Non-pigmented ciliary epithelial cell (primary cell): ENCODE data around the gene ACIN1.
A peak's percentile ranks its signal among the peaks of the same experiment; 100 is the strongest.

Experiments
- DNase-seq: peaks from one replicate; pipeline ENCODE4 v3.0.0-alpha.2; 2010; ENCODE audit warnings: low read depth

ACIN1 gene

DNA sequence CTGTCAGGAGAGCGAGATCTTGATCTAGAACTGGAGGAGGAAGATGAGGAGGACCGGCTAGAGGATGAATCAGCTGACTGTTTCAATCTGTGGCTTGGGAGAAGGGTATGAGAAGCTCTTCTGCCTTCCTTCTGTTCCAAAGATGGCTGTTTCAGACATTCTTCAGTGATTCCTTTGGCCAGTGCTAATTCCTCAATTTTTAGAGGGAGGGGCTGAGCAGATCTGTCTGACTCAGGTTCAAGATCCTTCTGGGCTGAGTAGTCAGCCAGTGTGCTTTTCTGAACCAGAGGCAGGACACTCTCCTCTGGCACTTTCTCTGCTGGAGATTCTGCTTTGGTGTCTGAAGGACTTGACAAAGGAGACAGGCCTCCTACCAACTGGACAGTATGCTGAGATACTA, 15.2 kb downstream of the ACIN1 start:
- no peak for DNase-seq

DNA sequence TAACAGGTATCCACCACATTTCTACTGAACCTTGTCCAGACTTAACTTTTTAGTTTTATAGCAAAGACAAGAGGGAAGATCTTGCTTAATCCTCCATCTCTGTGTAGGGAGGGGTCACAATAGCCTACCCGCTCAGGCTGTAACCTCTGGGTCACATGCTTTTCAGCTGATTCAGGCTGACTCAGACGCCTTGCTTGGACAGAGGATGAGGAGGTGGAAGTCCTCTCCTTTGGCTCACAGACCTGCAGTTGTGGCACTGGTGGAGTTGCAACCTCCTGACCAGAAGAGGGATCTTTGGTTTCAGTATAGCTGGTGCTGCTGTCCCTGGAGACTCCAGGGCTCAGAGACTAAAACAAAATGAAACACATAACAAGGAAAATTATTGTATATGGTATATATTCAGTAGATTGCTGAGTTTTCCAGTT, 16.2 kb downstream of the ACIN1 start:
- DNase-seq = peak; percentile 87

DNA sequence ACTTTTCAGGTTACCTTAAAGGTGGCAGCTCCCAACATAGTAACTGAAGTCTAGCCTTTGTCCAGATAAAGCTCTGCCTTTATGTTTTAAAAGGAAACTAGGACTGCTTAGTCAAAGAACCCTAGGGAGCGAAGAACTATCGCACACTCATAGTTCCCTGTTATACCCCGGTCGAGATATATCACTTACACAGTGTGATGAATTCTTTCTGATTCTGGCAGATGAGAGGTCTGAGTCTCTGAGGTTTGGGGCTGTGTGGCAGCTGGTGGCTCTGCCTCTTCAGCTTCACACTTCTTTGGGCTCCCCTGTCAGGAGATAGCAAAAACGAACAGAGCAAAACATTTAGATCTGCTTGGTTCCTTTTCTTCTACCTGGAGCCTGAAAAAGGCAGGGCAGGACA, 17.0 kb downstream of the ACIN1 start:
- no peak for DNase-seq

DNA sequence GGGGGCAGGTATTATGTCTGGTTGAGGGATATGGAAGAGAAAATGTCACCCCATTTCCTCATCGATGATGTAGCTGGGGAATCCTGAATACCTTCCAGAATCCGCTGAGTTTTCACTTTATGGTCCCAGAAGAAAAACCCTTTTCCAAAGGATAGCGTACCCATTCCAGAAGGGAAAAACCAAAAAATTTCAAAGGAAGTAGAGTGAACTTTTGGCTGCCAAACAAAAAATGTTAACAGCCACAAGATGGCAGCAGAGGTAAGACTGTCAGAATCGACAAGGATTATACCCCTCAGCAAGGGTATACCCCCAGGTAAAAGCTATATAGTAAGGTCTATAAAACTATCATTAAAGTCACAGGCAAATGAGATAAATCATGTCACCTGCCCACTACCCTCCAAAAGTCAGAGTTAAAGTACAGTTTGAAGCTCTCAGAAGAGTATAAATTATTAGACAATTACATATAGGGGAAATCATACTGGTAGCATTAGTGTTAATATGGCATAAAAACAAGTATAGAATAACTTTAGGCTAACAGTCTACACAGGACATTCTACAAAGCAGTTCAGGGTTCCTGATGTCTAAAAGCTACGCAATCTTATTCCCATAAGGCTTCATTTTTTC, 18.0 kb downstream of the ACIN1 start:
- no peak for DNase-seq

DNA sequence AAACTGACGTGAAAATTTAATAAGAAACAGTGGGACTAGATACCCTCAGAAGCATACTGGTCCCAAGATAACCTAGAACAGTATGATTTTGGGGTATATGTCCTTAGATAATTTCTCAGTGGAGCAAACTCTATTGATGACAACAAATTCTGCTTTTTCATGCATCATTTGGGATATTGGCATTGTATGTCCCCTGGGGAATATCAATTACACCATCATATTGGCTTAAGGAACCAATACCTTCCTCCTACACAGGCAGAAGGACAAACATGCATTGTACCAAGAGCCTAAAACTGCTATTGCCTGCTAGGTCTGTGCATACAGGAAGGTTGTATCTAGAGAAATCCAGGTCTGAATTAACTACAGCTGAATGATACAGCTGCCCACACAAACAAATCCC, 20.0 kb downstream of the ACIN1 start:
- DNase-seq = no peak

DNA sequence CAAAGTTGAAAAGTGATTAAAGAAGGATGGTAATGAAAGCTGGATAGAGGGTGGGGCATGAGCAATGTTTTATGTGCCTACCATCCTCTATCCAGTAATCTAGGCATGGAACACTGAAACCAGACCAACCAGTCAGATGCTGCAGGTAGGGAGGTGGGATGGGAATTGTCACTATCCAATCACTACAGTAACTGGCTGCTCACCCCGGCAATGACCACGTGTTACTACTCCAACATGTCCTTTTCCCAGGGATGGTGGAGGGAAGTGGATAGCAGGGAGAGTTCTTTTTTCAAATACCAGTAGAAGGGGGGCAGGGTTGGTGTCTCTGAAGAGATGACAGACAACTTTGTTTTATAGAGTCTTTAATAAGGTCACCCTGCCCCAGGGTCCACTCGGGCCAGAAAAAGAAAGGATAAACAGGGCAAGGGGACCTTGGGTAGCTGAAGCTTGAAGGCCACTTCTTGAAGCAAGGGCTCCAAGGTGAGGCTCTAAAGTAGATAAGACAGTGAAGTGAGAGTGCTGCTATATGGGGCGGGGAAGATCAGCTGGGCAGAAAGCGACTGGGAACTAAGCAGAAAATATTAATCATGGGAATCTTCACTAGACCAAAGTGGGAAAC, 22.9 kb downstream of the ACIN1 start:
- no peak for DNase-seq

DNA sequence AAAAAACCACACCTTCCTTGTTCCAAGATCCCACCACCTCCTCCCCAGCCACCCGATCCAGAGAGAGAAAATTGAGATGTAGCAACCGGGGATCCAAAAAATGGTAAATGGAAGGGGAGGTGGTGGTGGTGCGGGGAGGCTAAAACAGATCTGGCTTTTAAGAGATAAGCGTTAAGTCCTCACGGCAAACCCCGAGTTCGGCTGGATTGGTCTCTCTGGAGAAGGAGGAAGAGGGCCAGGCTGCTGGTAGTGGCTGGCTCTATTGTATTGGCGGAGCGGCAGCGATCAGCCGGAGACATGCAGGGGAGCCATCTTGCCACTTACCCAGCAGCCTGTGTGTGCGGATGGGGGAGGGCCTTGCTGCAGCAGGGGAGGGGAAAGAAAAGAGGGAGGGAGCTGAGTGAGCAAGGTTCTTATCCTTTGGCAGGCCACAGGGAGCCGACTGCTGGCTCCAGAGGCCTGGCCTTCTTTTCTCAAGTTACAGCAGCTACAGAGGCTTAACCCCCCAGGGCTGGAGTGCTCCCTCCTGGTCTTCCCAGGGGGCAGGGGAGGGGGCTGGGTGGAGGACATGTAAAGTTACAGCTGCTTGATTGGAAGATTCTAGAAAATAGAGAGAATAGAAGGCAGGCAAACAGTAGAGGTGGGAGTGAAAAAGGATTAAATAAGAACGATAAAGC, 23.6 kb downstream of the ACIN1 start:
- peak; percentile 86 for DNase-seq

DNA sequence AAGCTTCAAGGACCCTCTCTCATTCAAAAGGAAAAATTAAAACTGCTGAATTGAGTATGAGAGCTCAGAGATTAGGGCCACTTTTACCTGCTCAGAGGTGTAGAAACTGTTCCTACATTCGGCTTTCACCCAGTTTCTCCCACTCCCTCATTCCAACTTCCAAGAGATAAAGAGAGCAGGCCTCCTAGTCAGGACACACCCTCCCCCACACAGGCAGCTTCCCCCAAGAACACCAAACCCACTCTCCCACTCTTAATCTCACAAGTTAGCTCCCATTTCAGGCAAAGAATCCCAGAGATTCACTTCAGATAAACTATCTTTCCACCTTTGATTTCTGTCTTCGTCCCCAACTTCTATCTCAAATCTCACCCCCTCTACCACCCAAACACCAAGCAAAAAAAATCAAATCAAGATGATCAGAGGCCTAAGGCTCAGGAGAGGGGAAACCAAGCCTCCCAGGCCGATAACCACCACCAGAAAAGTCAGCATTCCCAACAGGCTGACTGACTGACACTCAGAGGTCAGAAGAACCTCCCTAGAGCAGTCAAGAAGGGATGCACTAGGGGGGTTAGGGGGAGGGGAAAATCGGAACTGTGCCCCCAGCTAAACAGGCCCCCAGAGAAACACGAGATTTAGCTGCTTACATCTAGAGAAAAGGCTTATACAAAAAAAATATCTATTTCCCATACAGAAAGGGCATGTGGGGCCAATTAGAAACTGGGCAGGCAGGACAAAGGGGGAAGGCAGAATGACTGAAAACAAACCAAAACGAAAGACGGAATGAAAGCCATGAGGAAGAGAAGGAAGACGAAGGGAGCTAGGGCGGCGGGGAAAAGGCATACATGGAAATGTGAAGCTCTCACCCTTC, 24.4 kb downstream of the ACIN1 start:
- no peak for DNase-seq

DNA sequence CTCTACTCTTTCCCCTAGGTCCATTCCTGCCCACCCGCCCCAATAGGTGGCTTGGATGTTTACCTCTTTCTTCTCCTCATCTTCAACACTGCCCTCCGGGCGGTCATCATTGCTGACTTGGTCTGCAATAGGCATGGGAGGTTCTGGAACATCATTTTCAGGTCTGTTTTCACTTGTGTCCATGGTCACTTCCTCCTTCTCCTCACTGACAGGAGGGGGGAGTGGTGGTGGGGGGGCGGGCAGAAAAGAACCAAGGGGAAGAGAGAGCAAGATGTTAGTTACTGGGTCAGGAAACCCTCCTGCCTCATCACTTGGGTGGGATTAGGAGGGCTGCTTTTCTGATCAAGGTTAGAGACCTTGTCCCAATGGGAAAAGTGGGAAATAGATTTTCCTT, 25.5 kb downstream of the ACIN1 start:
- DNase-seq = no peak

DNA sequence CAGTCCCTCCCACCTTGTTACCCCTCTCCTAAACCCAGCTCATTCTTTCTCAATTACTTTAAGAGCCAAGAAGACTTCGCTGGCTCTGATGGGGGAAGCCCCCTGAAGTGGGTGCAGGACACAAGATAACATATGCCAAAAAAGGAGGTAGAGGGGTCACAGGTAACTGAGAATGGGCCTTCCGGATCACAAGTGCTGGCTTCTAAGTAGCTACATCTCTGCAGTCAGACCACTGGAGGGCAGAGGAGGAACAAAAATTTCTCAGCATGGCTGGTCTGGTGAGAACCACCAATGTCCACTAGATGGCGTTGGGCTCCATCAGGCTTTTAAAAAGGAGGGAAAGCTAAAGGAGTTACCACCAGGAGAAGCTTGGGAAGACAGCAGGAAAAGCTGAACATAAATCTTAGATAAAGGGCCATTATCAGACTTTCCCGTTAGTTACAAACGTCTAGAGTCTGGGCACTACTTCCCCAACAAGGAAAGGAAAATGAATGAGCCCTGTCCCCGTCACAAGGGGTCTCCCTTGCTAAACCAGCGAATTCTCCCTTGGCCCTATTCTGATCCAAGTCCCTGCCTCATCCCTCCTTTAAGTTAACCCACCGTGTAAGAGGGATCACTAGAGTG, 26.0 kb downstream of the ACIN1 start:
- peak; percentile 81 for DNase-seq

DNA sequence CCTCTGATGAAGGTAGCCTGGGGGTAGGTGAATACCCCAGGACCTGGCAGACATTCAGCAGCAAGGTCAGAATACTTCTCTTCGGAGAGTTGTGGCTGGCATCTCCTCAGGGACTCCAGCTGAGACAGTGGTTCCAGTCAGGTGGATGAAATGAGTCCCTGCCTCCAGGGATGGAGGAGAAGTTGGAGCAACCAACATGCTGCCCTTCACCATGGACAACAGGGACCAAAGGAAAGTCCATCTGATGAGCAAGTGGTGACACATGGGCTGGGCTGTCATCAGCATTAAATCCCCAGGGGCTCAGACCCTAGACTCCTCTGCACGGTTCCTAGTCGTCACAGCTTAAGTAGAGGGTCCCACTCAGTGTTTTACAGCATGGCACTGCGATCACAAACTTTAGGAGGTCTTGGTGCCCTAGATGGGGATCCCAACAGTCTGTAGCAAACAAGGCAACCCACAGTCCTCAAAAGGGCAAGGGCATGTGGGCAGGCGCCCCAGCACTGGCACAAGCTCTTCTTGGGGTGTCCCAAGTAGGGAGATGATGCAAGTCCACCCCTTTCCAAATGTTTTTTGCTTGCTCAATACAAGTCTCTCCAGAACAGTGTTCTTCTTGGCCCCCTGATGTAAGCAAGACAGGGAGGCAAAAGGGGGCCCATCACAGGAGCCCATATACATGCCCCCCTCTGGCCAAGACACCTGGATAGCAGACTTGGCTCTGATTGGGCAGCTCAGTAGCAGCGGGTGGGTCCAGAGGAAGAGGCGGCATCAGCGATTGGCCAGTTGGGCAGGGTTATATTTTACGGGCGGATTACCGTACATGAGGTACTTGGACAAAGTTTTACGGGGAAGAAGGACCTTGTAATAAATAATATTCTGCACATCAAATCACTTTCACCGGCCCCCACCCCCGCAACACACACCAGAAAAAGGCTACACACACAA, 26.8 kb downstream of the ACIN1 start:
- no peak for DNase-seq

DNA sequence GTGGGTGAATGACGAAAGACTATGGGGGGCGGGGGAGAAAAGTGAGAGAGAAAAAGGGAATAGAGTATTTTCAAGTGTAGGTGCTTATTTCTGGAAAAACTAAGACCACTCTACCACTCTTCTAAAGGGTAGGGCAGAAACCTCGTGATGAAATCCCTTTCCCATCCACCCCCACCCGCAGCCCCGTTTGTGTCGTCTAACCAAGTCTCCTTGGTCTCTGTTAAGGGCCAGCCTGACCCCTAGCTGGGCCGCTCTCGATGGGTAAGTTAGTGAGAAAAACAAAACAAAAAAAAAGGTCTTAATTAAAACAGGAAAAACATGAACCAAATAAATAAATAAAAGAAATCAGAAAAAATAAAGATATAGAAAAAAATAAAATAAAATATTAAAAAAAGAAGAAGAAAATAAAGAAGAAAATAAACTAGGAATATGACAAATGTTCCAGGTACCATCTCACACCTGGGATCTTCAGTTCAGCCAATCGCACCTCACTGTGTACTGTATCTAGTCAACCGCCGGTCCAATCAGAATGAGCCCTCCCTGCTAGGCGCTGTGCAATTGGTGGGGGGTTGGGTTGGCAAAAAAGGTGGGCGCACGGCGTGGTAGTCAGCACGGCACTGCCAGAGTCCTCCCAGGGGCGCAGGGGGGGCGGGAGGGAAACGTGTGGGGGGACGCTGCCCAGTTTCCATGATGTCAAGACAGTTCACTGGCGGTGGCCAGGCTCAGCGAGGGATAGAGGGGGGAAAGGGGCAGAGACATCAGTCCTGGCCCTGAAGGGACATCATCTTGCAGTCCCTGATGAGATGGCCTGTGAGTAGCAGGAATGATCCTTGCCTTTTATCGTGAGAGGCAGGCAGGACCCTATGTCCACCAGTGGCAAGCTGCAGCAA, 27.8 kb downstream of the ACIN1 start:
- no peak for DNase-seq

DNA sequence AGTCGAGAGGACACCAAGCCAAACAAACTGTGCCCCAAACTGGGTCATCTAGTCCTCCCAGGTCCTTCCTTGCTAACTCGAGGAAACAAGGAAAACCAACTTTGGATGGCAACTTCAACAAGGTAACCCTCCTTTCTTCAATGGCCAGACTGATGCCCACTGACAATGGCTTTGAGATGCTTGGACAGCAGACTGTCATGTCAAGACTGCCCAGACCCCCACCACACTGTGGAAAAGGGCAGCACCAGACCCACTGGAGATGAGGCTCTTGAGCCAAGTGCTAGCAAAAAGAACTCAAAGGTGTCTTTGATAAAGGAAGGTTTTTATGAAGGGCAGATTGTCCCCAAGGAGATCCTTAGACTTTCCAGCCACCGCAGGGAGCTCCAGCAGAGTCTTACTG, 28.6 kb downstream of the ACIN1 start:
- DNase-seq = no peak

DNA sequence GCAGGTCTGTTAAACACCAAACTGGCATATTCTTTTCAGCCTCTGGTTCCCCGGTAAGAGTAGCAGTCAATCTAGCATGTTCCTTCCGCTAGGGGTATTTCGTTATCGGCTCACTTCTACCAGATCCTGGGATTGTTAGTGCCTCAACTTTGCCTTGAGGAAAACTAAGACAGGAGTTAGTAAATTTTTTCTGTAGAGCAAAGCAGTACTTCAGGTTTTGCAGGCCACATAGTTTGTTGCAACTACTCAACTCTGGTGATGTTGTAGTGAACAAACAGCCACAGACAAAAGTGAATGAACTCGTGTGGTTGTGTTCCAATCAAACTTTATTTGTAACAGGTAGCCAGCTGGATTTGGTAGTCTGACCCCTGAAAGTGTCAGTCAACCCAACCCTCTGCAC, 31.3 kb downstream of the ACIN1 start:
- DNase-seq = no peak

DNA sequence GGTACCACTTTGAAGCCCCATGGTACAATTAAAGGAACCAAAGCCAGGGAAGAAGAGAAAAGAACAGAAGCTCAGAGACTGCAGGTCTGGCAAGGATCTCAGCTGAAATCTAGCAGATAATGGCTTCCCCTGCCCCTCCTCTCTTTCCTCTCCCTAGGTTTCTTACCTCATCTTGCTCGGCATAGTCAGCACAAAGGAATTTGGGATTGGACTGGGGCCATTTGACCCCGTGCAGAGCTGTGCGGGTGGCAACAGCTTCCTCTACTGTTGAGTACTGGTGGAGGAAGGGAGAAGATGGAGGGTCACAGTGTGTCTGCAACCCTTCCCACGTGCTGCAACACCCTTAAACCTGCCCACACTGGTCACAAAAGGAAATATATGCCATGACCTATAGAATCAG, 32.9 kb downstream of the ACIN1 start:
- DNase-seq = peak; percentile 86

DNA sequence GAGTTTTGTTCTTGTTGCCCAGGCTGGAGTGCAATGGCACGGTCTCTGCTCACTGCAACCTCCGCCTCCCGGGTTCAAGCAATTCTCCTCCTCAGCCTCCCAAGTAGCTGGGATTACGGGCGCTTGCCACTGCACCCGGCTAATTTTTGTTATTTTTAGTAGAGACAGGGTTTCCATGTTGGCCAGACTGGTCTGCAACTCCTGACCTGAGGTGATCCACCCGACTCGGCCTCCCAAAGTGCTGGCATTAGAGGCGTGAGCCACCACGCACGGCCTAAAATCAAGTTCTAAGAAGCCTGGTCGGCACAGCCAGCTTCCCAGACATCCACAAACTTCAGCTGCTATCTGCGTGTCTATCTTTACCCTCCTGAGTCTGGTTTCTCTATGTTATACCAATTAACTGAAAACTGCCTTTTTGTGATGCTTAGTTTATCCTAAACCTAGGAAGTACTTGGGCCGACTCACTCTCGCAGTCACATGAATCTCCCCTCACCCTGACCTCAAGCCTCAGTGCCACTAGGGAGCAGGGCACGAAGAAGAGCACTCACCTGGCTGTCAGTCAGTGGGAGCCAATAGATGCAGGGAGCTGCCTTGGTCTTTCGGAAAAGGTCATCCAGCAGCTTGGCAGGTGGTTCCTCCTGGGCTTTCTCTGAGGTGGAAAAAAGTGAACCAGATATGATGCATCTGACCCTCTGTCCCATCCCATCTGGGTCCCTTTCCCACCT, 34.2 kb downstream of the ACIN1 start:
- no peak for DNase-seq

DNA sequence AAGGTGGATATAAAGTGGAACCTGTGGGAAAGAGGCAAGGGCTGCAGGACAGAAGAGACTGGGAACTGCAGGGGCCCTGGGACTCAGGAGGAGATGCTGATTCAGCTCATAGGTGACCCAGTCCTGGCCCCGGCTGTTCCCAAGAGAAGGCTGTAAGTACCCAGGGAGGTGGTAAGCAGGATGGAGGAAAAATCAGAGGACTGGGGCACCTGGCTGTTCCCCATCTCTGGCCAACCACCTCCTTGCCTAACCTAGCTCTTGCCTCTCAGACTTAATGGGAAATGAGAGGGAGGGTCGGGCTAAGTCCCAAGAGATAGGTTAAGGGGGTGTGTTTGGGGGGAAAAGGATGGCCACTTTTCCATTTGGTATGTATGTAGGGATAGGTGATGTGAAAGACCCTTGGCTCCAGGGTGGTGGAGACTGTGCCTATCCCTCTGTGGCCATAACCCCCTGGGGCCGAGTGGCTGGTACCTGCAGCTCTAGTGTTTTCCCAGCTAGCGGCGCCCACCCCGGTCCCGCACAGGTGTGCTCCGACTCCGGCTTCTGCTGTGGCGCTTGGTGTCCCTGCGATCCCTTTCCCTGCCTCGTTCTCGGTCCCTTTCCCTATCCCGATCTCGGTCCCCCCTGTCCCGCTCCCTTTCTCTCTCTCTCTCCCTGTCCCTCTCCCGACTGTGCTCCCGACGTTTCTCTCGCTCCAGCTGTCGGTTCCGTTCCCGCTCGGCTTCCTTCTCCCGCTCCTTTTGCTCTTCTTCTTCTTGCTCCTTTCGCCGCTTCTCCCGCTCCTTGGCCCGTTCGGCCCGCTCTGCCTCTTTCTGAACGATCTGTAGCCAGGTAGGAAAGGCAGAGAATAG, 36.1 kb downstream of the ACIN1 start:
- no peak for DNase-seq
